ENCODE data around the gene RBPJ. TPM values are rescaled to one million over a fixed set of nuclear protein-coding genes. Genes with fewer than 3 reads are reported as not detected.

RBPJ gene
- total and polyA plus RNA-seq, 10 donors = 18.4 to 91.9 (median 77.9) TPM

GRCh38 chr4:26420438-26420837 is 99.6 kb downstream of the RBPJ start:
- Histone ChIP-seq H3K4me3 (no peak overlapping the region), H3K36me3 (peaks cover 0 to 76% (median 33%) of the 10 kb centered on the region in 6 donors), H3K27me3 (replicated peaks in 1 of 7) (no peaks in the 10 kb centered on the region), H3K27ac (no peak overlapping the region), H3K9me3 (no peaks in the 10 kb centered on the region), H3K4me1 (no peaks in the 10 kb centered on the region)
- intact Hi-C loops (cut with DNase I; ENCODE audit: low total_unique reads) = no loop called here
- no peak for DNase-seq
- 91 to 98% (median 97%) methylated on average over 2 of the region's 2 CpGs for WGBS, 5 donors
- TF ChIP-seq POLR2AphosphoS5 (IDR thresholded peaks at IDR 0.05) (no peak), CTCF (IDR thresholded peaks at IDR 0.05 in 8 of 11, conservative IDR thresholded peaks at IDR 0.05 in 3 of 11) (no peak), POLR2A (IDR thresholded peaks at IDR 0.05) (no peak)

GRCh38 chr4:26420913-26421312 is 100.1 kb downstream of the RBPJ start:
- no peaks in the 10 kb centered on the region for H3K4me1 ChIP-seq
- H3K9me3 ChIP-seq = no peaks in the 10 kb centered on the region
- TF ChIP-seq POLR2AphosphoS5 (IDR thresholded peaks at IDR 0.05) = no peak
- no peak for TF ChIP-seq POLR2A (IDR thresholded peaks at IDR 0.05)
- TF ChIP-seq CTCF (IDR thresholded peaks at IDR 0.05 in 8 of 11, conservative IDR thresholded peaks at IDR 0.05 in 3 of 11) = no peak
- no peak for DNase-seq
- no peaks in the 10 kb centered on the region for H3K27me3 ChIP-seq (replicated peaks in 1 of 7)
- no peak overlapping the region for H3K27ac ChIP-seq
- peaks cover 0 to 76% (median 35%) of the 10 kb centered on the region in 6 donors for H3K36me3 ChIP-seq
- WGBS, 5 donors = 60 to 74% (median 69%) methylated on average over 1 of the region's 1 CpG
- intact Hi-C loops (cut with DNase I; ENCODE audit: low total_unique reads) = no loop called here
- no peak overlapping the region for H3K4me3 ChIP-seq

- Histone ChIP-seq H3K27me3 (replicated peaks in 1 of 7) (no peaks in the 10 kb centered on the region), H3K36me3 (peaks cover 0 to 93% (median 35%) of the 10 kb centered on the region in 6 donors), H3K4me3 (no peak overlapping the region), H3K9me3 (no peaks in the 10 kb centered on the region), H3K4me1 (no peaks in the 10 kb centered on the region), H3K27ac (no peak overlapping the region)
- TF ChIP-seq POLR2AphosphoS5 (IDR thresholded peaks at IDR 0.05) (no peak), POLR2A (IDR thresholded peaks at IDR 0.05) (no peak), CTCF (IDR thresholded peaks at IDR 0.05 in 8 of 11, conservative IDR thresholded peaks at IDR 0.05 in 3 of 11) (no peak)
- no peak for DNase-seq
- 91 to 98% (median 93%) methylated on average over 2 of the region's 2 CpGs for WGBS, 5 donors
- intact Hi-C loops (cut with DNase I; ENCODE audit: low total_unique reads) = no loop called here
Measured at GRCh38 chr4:26424153-26424552, 103.3 kb downstream of the RBPJ start.

- no peak overlapping the region for H3K27ac ChIP-seq
- peaks cover 0 to 100% (median 40%) of the 10 kb centered on the region in 6 donors for H3K36me3 ChIP-seq
- 94 to 98% (median 98%) methylated on average over 3 of the region's 3 CpGs for WGBS, 5 donors
- no peak overlapping the region for H3K4me3 ChIP-seq
- H3K9me3 ChIP-seq = no peaks in the 10 kb centered on the region
- H3K4me1 ChIP-seq = no peaks in the 10 kb centered on the region
- H3K27me3 ChIP-seq (replicated peaks in 1 of 7) = no peaks in the 10 kb centered on the region
- no peak for DNase-seq
- intact Hi-C loops (cut with DNase I; ENCODE audit: low total_unique reads) = no loop called here
- no peak for TF ChIP-seq CTCF (IDR thresholded peaks at IDR 0.05 in 8 of 11, conservative IDR thresholded peaks at IDR 0.05 in 3 of 11)
- no peak for TF ChIP-seq POLR2AphosphoS5 (IDR thresholded peaks at IDR 0.05)
- TF ChIP-seq POLR2A (IDR thresholded peaks at IDR 0.05) = no peak
Measured at GRCh38 chr4:26424838-26425237, 104.0 kb downstream of the RBPJ start.

Data from spleen (tissue), 11 donors.